HG03571 (cell line): ENCODE data around the gene B3GALT5.

ENCODE experiments used
- ATAC-seq: cut with Tn5 transposase; IDR thresholded peaks from one replicate; pipeline ENCODE4 v1.9.1; 2021; ENCODE audit not compliant: unreplicated experiment

The B3GALT5 gene

GRCh38 chr21:39604951-39605350 is 7.8 kb upstream of the B3GALT5 start:
- no peak for ATAC-seq

DNA sequence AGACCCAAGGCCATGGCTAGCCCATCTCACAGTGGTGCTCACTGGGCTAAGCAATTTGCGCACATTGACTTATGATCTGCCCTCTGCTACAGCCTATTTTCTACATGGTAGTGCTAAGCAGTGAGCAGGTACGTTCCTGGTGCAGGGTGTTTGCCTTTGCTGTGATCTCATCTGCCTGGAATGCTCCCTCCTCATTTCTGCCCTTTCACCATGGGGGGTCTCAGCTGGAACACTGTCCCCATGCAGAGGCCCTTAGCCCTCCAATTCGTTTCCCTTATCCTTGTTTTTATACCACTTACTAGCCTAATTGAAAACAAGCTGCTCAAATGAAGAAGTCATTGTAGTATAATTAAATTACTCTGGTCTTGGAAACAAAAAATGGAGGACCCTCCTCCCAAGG is 2.0 kb upstream of the B3GALT5 start:
- no peak for ATAC-seq

- ATAC-seq: no peak
These were observed 1.1 kb upstream of the B3GALT5 start for GRCh38 chr21:39611551-39612190.

- no peak for ATAC-seq
These were observed 548 bp downstream of the B3GALT5 start for GRCh38 chr21:39613041-39613934.

- ATAC-seq: no peak
These were observed 3.6 kb downstream of the B3GALT5 start for GRCh38 chr21:39616211-39616772.

DNA sequence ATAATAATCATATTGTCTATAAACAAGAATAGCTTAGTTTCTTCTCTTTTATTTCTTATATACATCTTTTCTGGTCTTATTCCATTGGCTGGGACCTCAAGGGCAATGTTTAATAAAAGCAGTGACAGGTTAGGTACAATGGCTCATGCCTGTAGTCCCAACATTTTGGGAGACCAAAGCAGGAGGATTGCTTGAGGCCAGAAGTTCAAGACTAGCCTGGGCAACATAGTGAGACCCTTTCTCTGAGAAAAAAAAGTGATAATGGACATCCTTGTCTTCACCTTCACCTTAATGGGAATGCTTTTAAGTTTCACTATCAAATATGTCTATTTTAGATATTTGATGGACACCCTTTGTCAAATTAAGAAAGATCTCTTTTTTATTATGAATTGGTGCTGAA is 8.1 kb downstream of the B3GALT5 start:
- no peak for ATAC-seq

GRCh38 chr21:39625211-39625895 is 12.6 kb downstream of the B3GALT5 start:
- no peak for ATAC-seq

GRCh38 chr21:39628385-39628784 is 15.6 kb downstream of the B3GALT5 start:
- ATAC-seq: no peak

- no peak for ATAC-seq
These were observed 17.5 kb downstream of the B3GALT5 start for GRCh38 chr21:39630191-39630591.

- ATAC-seq: no peak
These were observed 18.1 kb downstream of the B3GALT5 start for GRCh38 chr21:39630827-39631226.

GRCh38 chr21:39631842-39632562 is 19.3 kb downstream of the B3GALT5 start:
- no peak for ATAC-seq

DNA sequence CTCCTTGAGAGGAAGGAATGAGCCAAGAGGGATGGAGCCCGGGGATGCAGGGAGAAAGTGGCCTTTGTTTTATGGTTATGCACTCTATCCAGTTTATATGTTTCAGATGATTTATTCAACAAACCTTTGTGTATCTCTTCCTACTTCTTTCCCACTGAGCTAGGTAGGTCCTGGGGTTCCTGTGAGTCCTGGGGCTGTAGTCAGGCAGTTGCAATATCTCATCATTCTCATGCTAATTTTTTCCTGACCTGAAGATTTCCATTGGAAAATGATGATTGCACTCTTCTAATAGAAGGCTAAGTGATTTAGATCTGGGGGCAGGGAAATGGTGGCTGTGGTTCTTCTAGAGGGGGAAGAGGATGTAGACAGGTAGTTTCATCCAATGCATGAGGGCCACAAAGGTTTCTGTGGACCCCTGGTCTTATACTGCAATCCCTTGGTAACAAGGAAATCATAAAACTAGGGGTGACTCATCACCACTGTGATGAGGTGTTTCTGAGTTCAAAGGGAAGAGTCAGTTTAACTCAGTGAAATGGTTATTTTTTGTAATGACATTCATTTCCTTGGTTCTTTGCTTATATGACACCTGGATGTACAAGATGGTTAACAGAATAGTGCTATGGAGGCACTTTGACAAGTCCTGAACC is 20.2 kb downstream of the B3GALT5 start:
- no peak for ATAC-seq

DNA sequence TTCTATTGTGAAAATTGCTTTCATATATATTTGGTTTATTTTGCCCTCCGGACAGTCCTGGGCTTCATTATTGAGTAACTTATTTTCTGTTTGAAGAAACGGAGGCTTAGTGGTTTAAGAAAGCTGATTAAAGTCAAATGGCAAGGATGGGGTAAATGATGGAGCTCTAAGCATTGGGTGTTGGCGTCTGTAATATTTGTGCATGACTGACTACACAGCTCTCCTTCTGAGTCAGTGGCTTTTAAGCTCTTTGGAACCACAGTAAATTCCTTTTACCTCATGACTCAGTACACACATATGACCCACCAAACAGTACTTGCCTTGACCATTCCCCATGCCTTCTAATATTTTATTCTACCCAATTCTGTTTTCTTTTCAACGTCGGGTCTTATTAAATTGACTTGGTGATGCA is 21.0 kb downstream of the B3GALT5 start:
- ATAC-seq: no peak

DNA sequence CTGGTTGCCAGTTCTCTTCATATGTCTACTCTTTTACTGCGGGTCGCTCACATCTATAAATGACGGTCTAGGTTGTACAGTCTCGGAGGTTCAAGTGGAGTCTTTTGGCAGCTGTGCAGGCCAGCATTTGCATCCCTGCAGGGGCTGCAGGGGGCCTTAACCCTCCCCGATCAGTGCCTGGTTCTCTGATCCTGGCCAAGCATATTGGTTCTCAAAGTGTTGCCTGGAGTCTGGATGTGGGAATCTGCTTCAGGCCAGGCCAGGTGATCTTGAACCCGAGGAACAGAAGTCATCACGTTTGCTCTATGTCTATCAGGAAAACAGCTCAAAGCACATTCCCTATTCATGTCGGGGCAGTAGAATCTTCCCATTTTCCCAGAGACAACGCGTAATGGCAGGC is 21.8 kb downstream of the B3GALT5 start:
- ATAC-seq: no peak

- ATAC-seq: no peak
These were observed 24.6 kb downstream of the B3GALT5 start for GRCh38 chr21:39637197-39637970.

- no peak for ATAC-seq
These were observed 25.2 kb downstream of the B3GALT5 start for GRCh38 chr21:39637971-39638240.

GRCh38 chr21:39638281-39638680 is 25.5 kb downstream of the B3GALT5 start:
- no peak for ATAC-seq

DNA sequence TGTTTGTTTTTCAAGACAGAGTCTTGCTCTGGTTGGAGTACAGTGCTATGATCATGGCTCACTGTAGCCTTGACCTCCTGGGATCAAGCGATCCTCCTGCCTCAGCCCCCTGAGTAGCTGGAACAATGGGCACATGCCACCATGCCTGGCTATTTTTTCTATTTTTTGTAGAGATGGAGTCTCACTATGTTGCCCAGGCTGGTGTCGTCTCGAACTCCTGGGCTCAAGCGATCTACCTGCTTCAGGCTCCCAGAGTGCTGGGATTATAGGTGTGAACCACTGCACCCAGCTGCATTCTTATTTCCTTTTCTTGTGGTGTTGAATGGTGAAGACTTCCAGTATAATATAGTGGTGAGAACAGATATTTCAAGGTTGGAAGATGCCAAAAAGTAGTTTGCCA is 28.0 kb downstream of the B3GALT5 start:
- no peak for ATAC-seq

- no peak for ATAC-seq
These were observed 29.2 kb downstream of the B3GALT5 start for GRCh38 chr21:39641827-39642450.
